ENCODE data around the gene RPTN.

The RPTN gene

GRCh38 chr1:152125834-152126443 lies 33.1 kb downstream of the RPTN start:
- DNase-seq (ENCODE audit: extremely low read depth, low read depth): no peak
- TF ChIP-seq, protein P1, sequence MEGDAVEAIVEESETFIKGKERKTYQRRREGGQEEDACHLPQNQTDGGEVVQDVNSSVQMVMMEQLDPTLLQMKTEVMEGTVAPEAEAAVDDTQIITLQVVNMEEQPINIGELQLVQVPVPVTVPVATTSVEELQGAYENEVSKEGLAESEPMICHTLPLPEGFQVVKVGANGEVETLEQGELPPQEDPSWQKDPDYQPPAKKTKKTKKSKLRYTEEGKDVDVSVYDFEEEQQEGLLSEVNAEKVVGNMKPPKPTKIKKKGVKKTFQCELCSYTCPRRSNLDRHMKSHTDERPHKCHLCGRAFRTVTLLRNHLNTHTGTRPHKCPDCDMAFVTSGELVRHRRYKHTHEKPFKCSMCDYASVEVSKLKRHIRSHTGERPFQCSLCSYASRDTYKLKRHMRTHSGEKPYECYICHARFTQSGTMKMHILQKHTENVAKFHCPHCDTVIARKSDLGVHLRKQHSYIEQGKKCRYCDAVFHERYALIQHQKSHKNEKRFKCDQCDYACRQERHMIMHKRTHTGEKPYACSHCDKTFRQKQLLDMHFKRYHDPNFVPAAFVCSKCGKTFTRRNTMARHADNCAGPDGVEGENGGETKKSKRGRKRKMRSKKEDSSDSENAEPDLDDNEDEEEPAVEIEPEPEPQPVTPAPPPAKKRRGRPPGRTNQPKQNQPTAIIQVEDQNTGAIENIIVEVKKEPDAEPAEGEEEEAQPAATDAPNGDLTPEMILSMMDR (IDR thresholded peaks at IDR 0.05; ENCODE audit: low read depth, low read length): no peak

GRCh38 chr1:152118915-152119314 lies 40.1 kb downstream of the RPTN start:
- TF ChIP-seq, protein P1 (IDR thresholded peaks at IDR 0.05; ENCODE audit: low read depth, low read length): no peak
- no peak for DNase-seq (ENCODE audit: extremely low read depth, low read depth)

GRCh38 chr1:152115344-152115743 lies 43.7 kb downstream of the RPTN start, which contains the start of gene TCHH:
Gene TCHH (minus strand): TSS chr1:152115444. CDS start chr1:152114080, 1,364 bp downstream.
- TF ChIP-seq, protein P1 (IDR thresholded peaks at IDR 0.05; ENCODE audit: low read depth, low read length): no peak
- DNase-seq (ENCODE audit: extremely low read depth, low read depth): no peak

- TF ChIP-seq, protein P1 (IDR thresholded peaks at IDR 0.05; ENCODE audit: low read depth, low read length): no peak
Measured at GRCh38 chr1:152112885-152113432, 46.1 kb downstream of the RPTN start.

GRCh38 chr1:152112101-152112884 lies 46.7 kb downstream of the RPTN start:
- TF ChIP-seq, protein P1 (IDR thresholded peaks at IDR 0.05; ENCODE audit: low read depth, low read length): no peak
- no peak for DNase-seq (ENCODE audit: extremely low read depth, low read depth)

More at GRCh38 chr1:152112885-152113432, 46.1 kb downstream of the RPTN start:
- no peak for DNase-seq (ENCODE audit: extremely low read depth, low read depth)

DNA sequence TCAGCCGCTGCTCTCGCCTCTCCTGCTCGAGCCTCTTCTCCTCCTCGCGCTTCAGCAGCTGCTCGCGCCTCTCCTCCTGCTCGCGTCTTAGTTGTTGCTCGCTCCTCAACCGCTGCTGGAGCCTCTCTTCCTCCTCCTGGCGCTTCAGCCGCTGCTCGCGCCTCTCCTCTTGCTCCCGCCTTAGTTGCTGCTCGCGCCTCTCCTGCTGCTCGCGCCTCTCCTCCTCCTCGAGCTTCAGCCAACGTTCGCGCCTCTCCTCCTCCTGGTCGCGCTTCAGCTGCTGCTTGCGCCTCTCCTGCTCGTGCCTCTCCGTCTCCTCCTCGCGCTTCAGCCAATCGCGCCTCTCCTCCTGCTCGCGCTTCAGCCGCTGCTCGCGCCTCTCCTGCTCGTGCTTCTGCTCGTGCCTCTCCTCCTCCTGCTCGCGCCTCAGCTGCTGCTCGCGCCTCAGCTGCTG lies 47.5 kb downstream of the RPTN start:
- DNase-seq (ENCODE audit: extremely low read depth, low read depth): no peak
- TF ChIP-seq, protein P1 (IDR thresholded peaks at IDR 0.05; ENCODE audit: low read depth, low read length): no peak
